K562 (cell line): ENCODE results near the gene PSMB4. TPM values are rescaled to one million over a fixed set of nuclear protein-coding genes. Genes with fewer than 3 reads are reported as not detected.

Experiments used
- ATAC-seq: fragments of 200-7000 bp; cut with Tn5 transposase; 3 replicates; pipeline ENCODE4 v1.9.1; 2020; ENCODE audit warnings: moderate library complexity
- BruUV-seq: library from RNA; stranded (reverse); fragments of 400-500 nt; replicated peaks from 2 replicates; lab custom pipeline; 2021; lab: Mats Ljungman, UMichigan
- CTCF ChIA-PET: fragments of 300-600 bp; formaldehyde crosslinking; extraction: SDS; loops from one replicate; lab custom pipeline; 2021; ENCODE audit warnings: low intra/inter-chr PET ratio; lab: Yijun Ruan, JAX
- POLR2A ChIA-PET: fragments of 300-600, 350-650 bp; sonication (Branson Sonifier 250); formaldehyde crosslinking; extraction: SDS; loops from one replicate; lab custom pipeline; 2021; ENCODE audit warnings: antibody characterized with exemption, inconsistent platforms; lab: Yijun Ruan, JAX
- DNase-seq, 4 experiments: peaks; one replicate each; pipeline versions ENCODE4 v3.0.0 to v3.0.0-alpha.2; 2011 to 2018; ENCODE audit warnings: low spot score in 3 of 4, mixed read lengths in 3 of 4; ENCODE audit errors: extremely low read depth in 1 of 4
- FAIRE-seq: peaks from 2 replicates; lab custom pipeline; 2011; peaks lifted over from hg19 to GRCh38; lab: Jason Lieb, UNC
- H2AFZ ChIP-seq: 2 replicates; pipeline ENCODE4 v1.6.0; 2011; ENCODE audit warnings: low read depth, low read length, control low read depth, inconsistent platforms
- H3K27ac ChIP-seq: fragments of 200-600 bp; 3 replicates; pipeline ENCODE4 v1.8.0; 2011; ENCODE audit warnings: low read depth, mild to moderate bottlenecking, control low read depth, inconsistent platforms, low read length, moderate library complexity, mixed read lengths; ENCODE audit errors: extremely low read depth
- H3K27me3 ChIP-seq, 2 experiments: fragments of 300-600 bp in 1 of 2; 2 replicates in 1 of 2; 3 replicates in 1 of 2; pipeline versions ENCODE4 v1.6.0 to v1.8.0; 2011; ENCODE audit warnings: inconsistent platforms in 2 of 2, low read length in 2 of 2, mild to moderate bottlenecking in 1 of 2, mixed read lengths in 1 of 2, moderate library complexity in 1 of 2; ENCODE audit not compliant: control insufficient read depth in 2 of 2, insufficient read depth in 2 of 2
- H3K36me3 ChIP-seq: fragments of 300-600 bp; 3 replicates; pipeline ENCODE4 v1.8.0; 2011; ENCODE audit warnings: mild to moderate bottlenecking, low read length, inconsistent platforms; ENCODE audit not compliant: control insufficient read depth, insufficient read depth
- H3K4me1 ChIP-seq, 2 experiments: fragments of 200-600 bp in 1 of 2; replicated peaks in 1 of 2; 2 replicates in 1 of 2; 3 replicates in 1 of 2; pipeline versions ENCODE4 v1.5.1 to v1.8.0; 2011; ENCODE audit warnings: inconsistent platforms in 2 of 2, low read length in 2 of 2, mild to moderate bottlenecking in 1 of 2, mixed read lengths in 1 of 2, moderate library complexity in 1 of 2; ENCODE audit not compliant: control insufficient read depth in 2 of 2, insufficient read depth in 2 of 2
- H3K4me2 ChIP-seq: 2 replicates; pipeline ENCODE4 v1.6.1; 2011; ENCODE audit warnings: low read length, control low read depth, inconsistent platforms, mixed read lengths; ENCODE audit not compliant: insufficient read depth
- H3K4me3 ChIP-seq: fragments of 200-600 bp; sonication (generic), shearing (Covaris generic); 2 replicates; pipeline ENCODE4 v1.5.1; 2016; ENCODE audit warnings: control low read depth, inconsistent platforms
- H3K79me2 ChIP-seq: fragments of 200-600 bp; 3 replicates; pipeline ENCODE4 v1.8.0; 2011; ENCODE audit warnings: low read length, inconsistent platforms; ENCODE audit not compliant: control insufficient read depth, insufficient read depth
- H3K9ac ChIP-seq, 2 experiments: 2 replicates each; pipeline versions ENCODE4 v1.6.0 to v1.6.1; 2011; ENCODE audit warnings: low read depth in 2 of 2, low read length in 2 of 2, control low read depth in 1 of 2, inconsistent platforms in 1 of 2, mild to moderate bottlenecking in 1 of 2, mixed read lengths in 1 of 2; ENCODE audit not compliant: insufficient read depth in 1 of 2
- H3K9me1 ChIP-seq: one replicate; pipeline ENCODE4 v1.6.0; 2011; ENCODE audit warnings: inconsistent platforms, mild to moderate bottlenecking, low read length, moderate library complexity; ENCODE audit not compliant: control insufficient read depth, insufficient read depth
- H3K9me3 ChIP-seq: replicated peaks from 2 replicates; pipeline ENCODE4 v1.5.1; 2011; ENCODE audit warnings: low read depth, low read length, inconsistent platforms; ENCODE audit not compliant: control insufficient read depth, insufficient read depth
- H4K20me1 ChIP-seq: replicated peaks from 2 replicates; pipeline ENCODE4 v1.6.1; 2011; ENCODE audit warnings: low read length, inconsistent platforms, mixed read lengths; ENCODE audit not compliant: control insufficient read depth, insufficient read depth
- CTBP1 ChIP-seq: fragments of 450-650 bp; IDR thresholded peaks from 2 replicates; pipeline ENCODE4 v1.6.1; 2016; ENCODE audit warnings: borderline replicate concordance
- RBM17 ChIP-seq: fragments of 200-400 bp; formaldehyde crosslinking; IDR thresholded peaks from 2 replicates; pipeline ENCODE4 v1.6.1; 2017; ENCODE audit warnings: low read depth, mild to moderate bottlenecking, low read length, borderline replicate concordance
- ZNF830 ChIP-seq: fragments of 250-450 bp; sonication (Bioruptor Pico); IDR thresholded peaks from 2 replicates; pipeline ENCODE4 v1.5.0; 2021; ENCODE audit warnings: mild to moderate bottlenecking
- WGBS: fragments of 100-300 bp; shearing (Covaris generic); methylation state at CpG from one replicate; pipeline ENCODE4 v1.1.6; 2016; ENCODE audit warnings: low coverage, mixed read lengths; ENCODE audit not compliant: insufficient coverage; ENCODE audit errors: missing lambda C conversion rate; 5-methylcytosine and 5-hydroxymethylcytosine counted together
- in situ Hi-C: fragments of 300-500 bp; cut with MboI; formaldehyde crosslinking; loops from 4 replicates; pipeline ENCODE4 v1.15.0; 2018; ENCODE audit warnings: inconsistent platforms, mixed read lengths
- intact Hi-C: fragments of 100-400 bp; cut with micrococcal nuclease; formaldehyde crosslinking; loops from 2 replicates; pipeline ENCODE4 v1.14.2; 2022
- polyA plus RNA-seq, 8 experiments: library from polyadenylated mRNA; depleted of rRNA in 4 of 8; stranded (reverse) in 5 of 8; unstranded in 3 of 8; fragments of >200 nt; fragmentation: Nextera tagmentation in 2 of 8; fragmentation: Illumina TruSeq in 1 of 8; extraction: Ambion mirVana in 2 of 8; extraction: Trizol in 1 of 8; gene quantifications; 2 replicates each; pipeline versions ENCODE4 v1.2.1 to v1.2.3, GENCODE V29; 2011 to 2014; ENCODE audit warnings: inconsistent platforms in 1 of 8, missing spikeins in 1 of 8
- total RNA-seq, 7 experiments: library from RNA; depleted of rRNA in 6 of 7; stranded (reverse); fragments of >200 nt in 6 of 7; fragmentation: Illumina TruSeq in 2 of 7; extraction: Trizol in 2 of 7; gene quantifications; 2 replicates each; pipeline versions ENCODE4 v1.2.1 to v1.2.3, GENCODE V29; 2011 to 2021; ENCODE audit warnings: low replicate concordance in 1 of 7
- TF ChIP-seq, protein P1 (sequence below): fragments of 150-350 bp; conservative IDR thresholded peaks from 2 replicates; pipeline ENCODE4 v1.6.1; 2014; ENCODE audit warnings: low read length
- TF ChIP-seq, protein P2 (sequence below), 2 experiments: IDR thresholded peaks in 1 of 2; conservative IDR thresholded peaks in 1 of 2; 2 replicates each; pipeline ENCODE4 v1.6.1; 2016; ENCODE audit warnings: low read depth in 2 of 2, mild to moderate bottlenecking in 1 of 2, missing compliant biosample characterization in 1 of 2, missing genetic modification characterization in 1 of 2, moderate library complexity in 1 of 2
- TF ChIP-seq, protein P3 (sequence below), 2 experiments: fragments of 450-650 bp in 1 of 2; IDR thresholded peaks; 2 replicates each; pipeline ENCODE4 v1.6.1; 2011 to 2017; ENCODE audit warnings: low read depth in 2 of 2, antibody characterized with exemption in 1 of 2, borderline replicate concordance in 1 of 2, low read length in 1 of 2, mild to moderate bottlenecking in 1 of 2, mixed read lengths in 1 of 2; ENCODE audit not compliant: control insufficient read depth in 1 of 2
- TF ChIP-seq, protein P4 (sequence below): sonication (generic); formaldehyde crosslinking; IDR thresholded peaks from 2 replicates; pipeline ENCODE4 v1.8.0; 2022; ENCODE audit warnings: missing genetic modification reagents, mild to moderate bottlenecking, moderate library complexity, borderline replicate concordance

The PSMB4 gene
- total and polyA plus RNA-seq, 9 of the 15 experiments (the other 6 are each of a cell fraction or from before 2014, with no cell fraction given): 397 to 674 (median 475) TPM

DNA sequence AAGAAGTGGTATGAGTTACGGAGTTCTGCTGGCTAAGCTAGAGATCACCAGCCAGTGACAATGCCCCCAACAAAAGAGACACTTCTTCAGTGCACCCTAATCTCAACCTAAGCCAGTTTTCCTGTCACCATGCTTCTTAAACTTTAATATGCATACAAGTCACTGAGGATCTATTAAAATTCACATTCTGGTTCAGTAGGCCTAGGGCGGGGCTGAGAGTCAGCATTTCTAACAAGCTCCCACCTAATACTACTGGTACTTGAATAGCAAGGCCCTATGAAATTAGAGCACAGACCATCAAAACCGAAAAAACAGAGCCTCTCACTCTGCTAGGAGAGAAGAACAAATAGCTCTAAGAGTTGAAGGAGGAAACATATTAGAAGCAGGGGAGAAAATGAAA, 7.9 kb downstream of the PSMB4 start:
- DNase-seq (no peak), ATAC-seq (no peak)
- H3K4me3 ChIP-seq: no peak overlapping the region
- no peaks in the 10 kb centered on the region for H3K4me1 ChIP-seq
- H3K36me3 ChIP-seq: peaks cover 89% of the 10 kb centered on the region
- H3K27ac ChIP-seq: no peak overlapping the region
- no peaks in the 10 kb centered on the region for H4K20me1 ChIP-seq
- H3K9me3 ChIP-seq: no peaks in the 10 kb centered on the region
- H3K9me1 ChIP-seq: no peaks in the 10 kb centered on the region
- ChIA-PET POLR2A (interaction anchor here (1.0 to 1.7 kb wide), 3 partner anchors 8 to 15 kb away, joined by 4 to 7 read pairs (median 6); partner anchors contain the start of gene PSMB4), CTCF (interaction anchor here (0.5 kb wide), 1 partner anchor 43 kb away, joined by 5 read pairs; no protein-coding TSS in a partner anchor)
- H3K9ac ChIP-seq: no peak overlapping the region
- in situ Hi-C loops: loop anchor here (5.0 kb wide), 1 partner anchor 110 kb away; no protein-coding TSS in a partner anchor
- no peak overlapping the region for H2AFZ ChIP-seq
- no peak overlapping the region for H3K4me2 ChIP-seq
- no peak for TF ChIP-seq RBM17
- TF ChIP-seq, protein P1, sequence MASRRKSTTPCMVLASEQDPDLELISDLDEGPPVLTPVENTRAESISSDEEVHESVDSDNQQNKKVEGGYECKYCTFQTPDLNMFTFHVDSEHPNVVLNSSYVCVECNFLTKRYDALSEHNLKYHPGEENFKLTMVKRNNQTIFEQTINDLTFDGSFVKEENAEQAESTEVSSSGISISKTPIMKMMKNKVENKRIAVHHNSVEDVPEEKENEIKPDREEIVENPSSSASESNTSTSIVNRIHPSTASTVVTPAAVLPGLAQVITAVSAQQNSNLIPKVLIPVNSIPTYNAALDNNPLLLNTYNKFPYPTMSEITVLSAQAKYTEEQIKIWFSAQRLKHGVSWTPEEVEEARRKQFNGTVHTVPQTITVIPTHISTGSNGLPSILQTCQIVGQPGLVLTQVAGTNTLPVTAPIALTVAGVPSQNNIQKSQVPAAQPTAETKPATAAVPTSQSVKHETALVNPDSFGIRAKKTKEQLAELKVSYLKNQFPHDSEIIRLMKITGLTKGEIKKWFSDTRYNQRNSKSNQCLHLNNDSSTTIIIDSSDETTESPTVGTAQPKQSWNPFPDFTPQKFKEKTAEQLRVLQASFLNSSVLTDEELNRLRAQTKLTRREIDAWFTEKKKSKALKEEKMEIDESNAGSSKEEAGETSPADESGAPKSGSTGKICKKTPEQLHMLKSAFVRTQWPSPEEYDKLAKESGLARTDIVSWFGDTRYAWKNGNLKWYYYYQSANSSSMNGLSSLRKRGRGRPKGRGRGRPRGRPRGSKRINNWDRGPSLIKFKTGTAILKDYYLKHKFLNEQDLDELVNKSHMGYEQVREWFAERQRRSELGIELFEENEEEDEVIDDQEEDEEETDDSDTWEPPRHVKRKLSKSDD: no peak
- TF ChIP-seq, protein P2, sequence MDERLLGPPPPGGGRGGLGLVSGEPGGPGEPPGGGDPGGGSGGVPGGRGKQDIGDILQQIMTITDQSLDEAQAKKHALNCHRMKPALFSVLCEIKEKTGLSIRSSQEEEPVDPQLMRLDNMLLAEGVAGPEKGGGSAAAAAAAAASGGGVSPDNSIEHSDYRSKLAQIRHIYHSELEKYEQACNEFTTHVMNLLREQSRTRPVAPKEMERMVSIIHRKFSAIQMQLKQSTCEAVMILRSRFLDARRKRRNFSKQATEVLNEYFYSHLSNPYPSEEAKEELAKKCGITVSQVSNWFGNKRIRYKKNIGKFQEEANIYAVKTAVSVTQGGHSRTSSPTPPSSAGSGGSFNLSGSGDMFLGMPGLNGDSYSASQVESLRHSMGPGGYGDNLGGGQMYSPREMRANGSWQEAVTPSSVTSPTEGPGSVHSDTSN (CRISPR knock-in tag; IDR thresholded peaks at IDR 0.05; ENCODE audit: low read depth): no peak
- TF ChIP-seq, protein P2 (tag; conservative IDR thresholded peaks at IDR 0.05; ENCODE audit: low read depth): no peak
- TF ChIP-seq, protein P3, sequence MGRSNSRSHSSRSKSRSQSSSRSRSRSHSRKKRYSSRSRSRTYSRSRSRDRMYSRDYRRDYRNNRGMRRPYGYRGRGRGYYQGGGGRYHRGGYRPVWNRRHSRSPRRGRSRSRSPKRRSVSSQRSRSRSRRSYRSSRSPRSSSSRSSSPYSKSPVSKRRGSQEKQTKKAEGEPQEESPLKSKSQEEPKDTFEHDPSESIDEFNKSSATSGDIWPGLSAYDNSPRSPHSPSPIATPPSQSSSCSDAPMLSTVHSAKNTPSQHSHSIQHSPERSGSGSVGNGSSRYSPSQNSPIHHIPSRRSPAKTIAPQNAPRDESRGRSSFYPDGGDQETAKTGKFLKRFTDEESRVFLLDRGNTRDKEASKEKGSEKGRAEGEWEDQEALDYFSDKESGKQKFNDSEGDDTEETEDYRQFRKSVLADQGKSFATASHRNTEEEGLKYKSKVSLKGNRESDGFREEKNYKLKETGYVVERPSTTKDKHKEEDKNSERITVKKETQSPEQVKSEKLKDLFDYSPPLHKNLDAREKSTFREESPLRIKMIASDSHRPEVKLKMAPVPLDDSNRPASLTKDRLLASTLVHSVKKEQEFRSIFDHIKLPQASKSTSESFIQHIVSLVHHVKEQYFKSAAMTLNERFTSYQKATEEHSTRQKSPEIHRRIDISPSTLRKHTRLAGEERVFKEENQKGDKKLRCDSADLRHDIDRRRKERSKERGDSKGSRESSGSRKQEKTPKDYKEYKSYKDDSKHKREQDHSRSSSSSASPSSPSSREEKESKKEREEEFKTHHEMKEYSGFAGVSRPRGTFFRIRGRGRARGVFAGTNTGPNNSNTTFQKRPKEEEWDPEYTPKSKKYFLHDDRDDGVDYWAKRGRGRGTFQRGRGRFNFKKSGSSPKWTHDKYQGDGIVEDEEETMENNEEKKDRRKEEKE (IDR thresholded peaks at IDR 0.05; ENCODE audit: borderline replicate concordance in 1 of 2, control insufficient read depth in 1 of 2, low read depth in 2 of 2, low read length in 1 of 2): no peak
- TF ChIP-seq CTBP1: no peak
- TF ChIP-seq, protein P4, sequence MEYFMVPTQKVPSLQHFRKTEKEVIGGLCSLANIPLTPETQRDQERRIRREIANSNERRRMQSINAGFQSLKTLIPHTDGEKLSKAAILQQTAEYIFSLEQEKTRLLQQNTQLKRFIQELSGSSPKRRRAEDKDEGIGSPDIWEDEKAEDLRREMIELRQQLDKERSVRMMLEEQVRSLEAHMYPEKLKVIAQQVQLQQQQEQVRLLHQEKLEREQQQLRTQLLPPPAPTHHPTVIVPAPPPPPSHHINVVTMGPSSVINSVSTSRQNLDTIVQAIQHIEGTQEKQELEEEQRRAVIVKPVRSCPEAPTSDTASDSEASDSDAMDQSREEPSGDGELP (CRISPR knock-in tag): no peak
- no peak for TF ChIP-seq ZNF830 (CRISPR knock-in tag)
- TF ChIP-seq, all 486 proteins: peak for 0
- intact Hi-C loops: no loop called here
- no peak for FAIRE-seq
- Histone ChIP-seq H3K27me3 (no peaks in the 10 kb centered on the region), H3K79me2 (no peaks in the 10 kb centered on the region; the same call in 2 of the 3 replicates)
- no TSS peak for BruUV-seq
- 88% methylated on average over 3 of the region's 3 CpGs for WGBS
